B cell (primary cell): ENCODE results near the gene RINL. TPM values are rescaled to one million over a fixed set of nuclear protein-coding genes. Genes with fewer than 3 reads are reported as not detected.
"Not testable (repeated sequence)": the region's sequence is repeated elsewhere in the genome, so short reads cannot be mapped to it uniquely, and the experiment has no call there.

Experiments used
- ATAC-seq: fragments of 200-7000 bp; cut with Tn5 transposase; one replicate; pipeline ENCODE4 v1.10.0; 2021; ENCODE audit warnings: low read depth, mild to moderate bottlenecking, moderate number of reproducible peaks, moderate library complexity
- CTCF ChIA-PET: fragments of 350-600 bp; sonication (Branson Sonifier 250); formaldehyde crosslinking; loops from one replicate; lab custom pipeline; 2021; ENCODE audit warnings: antibody characterized with exemption, inconsistent platforms; lab: Charles Lee
- POLR2A ChIA-PET: fragments of 350-600 bp; sonication (Branson Sonifier 250); formaldehyde crosslinking; loops from one replicate; lab custom pipeline; 2021; ENCODE audit warnings: antibody characterized with exemption; lab: Charles Lee
- DNase-seq: peaks from one replicate; pipeline ENCODE4 v3.0.0; 2013
- H2AFZ ChIP-seq: 2 replicates; pipeline ENCODE4 v1.6.1; 2012; ENCODE audit warnings: mild to moderate bottlenecking, low read depth, low read length; ENCODE audit not compliant: insufficient read depth, poor library complexity, severe bottlenecking
- H3K27ac ChIP-seq, 2 donors: 1 replicate in 1 of 2; 2 replicates in 1 of 2; pipeline ENCODE4 v1.5.1; 2012 to 2013; ENCODE audit warnings: low read length in 2 of 2, mild to moderate bottlenecking in 2 of 2, moderate library complexity in 1 of 2
- H3K27me3 ChIP-seq, 4 experiments: fragments of 200-600 bp in 1 of 4; sonication (generic) in 1 of 4; replicated peaks in 1 of 4; 1 replicate in 2 of 4; 2 replicates in 2 of 4; pipeline versions ENCODE4 v1.6.1 to v1.7.0; 2013 to 2016; ENCODE audit warnings: low read length in 3 of 4, mild to moderate bottlenecking in 2 of 4, mixed read lengths in 1 of 4, moderate library complexity in 1 of 4; ENCODE audit not compliant: insufficient read depth in 4 of 4, control insufficient read depth in 3 of 4; ENCODE audit errors: control extremely low read depth in 1 of 4
- H3K36me3 ChIP-seq, 2 experiments: replicated peaks in 1 of 2; 1 replicate in 1 of 2; 2 replicates in 1 of 2; pipeline versions ENCODE4 v1.6.1 to v1.7.1; 2013; ENCODE audit warnings: low read length in 1 of 2; ENCODE audit not compliant: insufficient read depth in 2 of 2, control insufficient read depth in 1 of 2; ENCODE audit errors: control extremely low read depth in 1 of 2, extremely low read depth in 1 of 2
- H3K4me1 ChIP-seq, 2 donors: fragments of 200-600 bp in 1 of 2; sonication (generic) in 1 of 2; 1 replicate in 1 of 2; 2 replicates in 1 of 2; pipeline versions ENCODE4 v1.5.1 to v1.6.1; 2013 to 2017; ENCODE audit warnings: low read length in 2 of 2; ENCODE audit not compliant: control insufficient read depth in 2 of 2, insufficient read depth in 2 of 2
- H3K4me2 ChIP-seq: replicated peaks from 2 replicates; pipeline ENCODE3; 2012; ENCODE audit warnings: mild to moderate bottlenecking, low read depth, low read length; ENCODE audit not compliant: poor library complexity, severe bottlenecking
- H3K4me3 ChIP-seq, 5 experiments: fragments of 200-600 bp in 1 of 5; sonication (generic) in 1 of 5; 1 replicate in 3 of 5; 2 replicates in 2 of 5; pipeline versions ENCODE4 v1.5.1 to v1.7.0; 2011 to 2016; ENCODE audit warnings: low read length in 4 of 5, mild to moderate bottlenecking in 4 of 5, low read depth in 2 of 5, control low read depth in 1 of 5, moderate library complexity in 1 of 5; ENCODE audit not compliant: insufficient read depth in 1 of 5; ENCODE audit errors: control extremely low read depth in 1 of 5, extremely low read depth in 1 of 5
- H3K79me2 ChIP-seq: fragments of 200-600 bp; sonication (generic); one replicate; pipeline ENCODE4 v1.6.0; 2016; ENCODE audit warnings: low read length; ENCODE audit not compliant: control insufficient read depth, insufficient read depth
- H3K9ac ChIP-seq: fragments of 200-600 bp; sonication (generic); 2 replicates; pipeline ENCODE4 v1.6.1; 2017; ENCODE audit warnings: mild to moderate bottlenecking, low read length, moderate library complexity
- H3K9me3 ChIP-seq, 3 donors: one replicate each; pipeline versions ENCODE4 v1.6.1 to v1.7.1; 2013; ENCODE audit warnings: low read length in 2 of 3; ENCODE audit not compliant: control insufficient read depth in 2 of 3, insufficient read depth in 1 of 3; ENCODE audit errors: control extremely low read depth in 1 of 3
- H4K20me1 ChIP-seq: 2 replicates; pipeline ENCODE4 v1.6.0; 2012; ENCODE audit warnings: mild to moderate bottlenecking, low read length; ENCODE audit not compliant: insufficient read depth, control insufficient read depth, poor library complexity, severe bottlenecking
- H3K27ac Mint-ChIP-seq: one replicate; pipeline ENCODE4 v1.8.0; 2021; ENCODE audit warnings: mixed read lengths
- H3K27me3 Mint-ChIP-seq: one replicate; pipeline ENCODE4 v1.8.0; 2021; ENCODE audit warnings: mixed read lengths
- H3K4me1 Mint-ChIP-seq: one replicate; pipeline ENCODE4 v1.8.0; 2021; ENCODE audit warnings: mixed read lengths
- H3K4me3 Mint-ChIP-seq: one replicate; pipeline ENCODE4 v1.8.0; 2021; ENCODE audit warnings: mixed read lengths
- H3K9me3 Mint-ChIP-seq: one replicate; pipeline ENCODE4 v1.8.0; 2022; ENCODE audit warnings: mixed read lengths; ENCODE audit not compliant: insufficient read depth
- EZH2 ChIP-seq: IDR thresholded peaks from 2 replicates; pipeline ENCODE4 v1.6.1; 2012; ENCODE audit warnings: borderline replicate concordance, low read depth, mild to moderate bottlenecking, moderate library complexity, low read length; ENCODE audit not compliant: insufficient read depth, poor library complexity, severe bottlenecking
- WGBS: methylation state at CpG from one replicate; pipeline ENCODE4 v1.1.5; 2013; ENCODE audit warnings: missing lambda C conversion rate; ENCODE audit not compliant: insufficient coverage; 5-methylcytosine and 5-hydroxymethylcytosine counted together
- intact Hi-C: fragments of 100-400 bp; cut with micrococcal nuclease; formaldehyde crosslinking; loops from one replicate; pipeline ENCODE4 v1.10.0; 2022
- polyA plus RNA-seq: library from polyadenylated mRNA; depleted of rRNA; stranded (reverse); fragments of >200 nt; gene quantifications from 2 replicates; pipeline ENCODE4 v1.2.3, GENCODE V29; 2012
- total RNA-seq, 2 donors: library from RNA; stranded (reverse); fragments of 120-200 nt in 1 of 2; gene quantifications; 1 replicate in 1 of 2; 2 replicates in 1 of 2; pipeline versions ENCODE4 v1.2.3 to v1.2.4, GENCODE V29; 2013 to 2022
- TF ChIP-seq, protein P1 (sequence below): fragments of 200-600 bp; IDR thresholded peaks from one replicate; pipeline ENCODE4 v1.8.0; 2022; ENCODE audit warnings: antibody characterized with exemption, mild to moderate bottlenecking

RINL gene
- total and polyA plus RNA-seq, 2 donors (not counting 1 experiment from before 2014, with no cell fraction given) = 67.0 to 113 TPM

DNA sequence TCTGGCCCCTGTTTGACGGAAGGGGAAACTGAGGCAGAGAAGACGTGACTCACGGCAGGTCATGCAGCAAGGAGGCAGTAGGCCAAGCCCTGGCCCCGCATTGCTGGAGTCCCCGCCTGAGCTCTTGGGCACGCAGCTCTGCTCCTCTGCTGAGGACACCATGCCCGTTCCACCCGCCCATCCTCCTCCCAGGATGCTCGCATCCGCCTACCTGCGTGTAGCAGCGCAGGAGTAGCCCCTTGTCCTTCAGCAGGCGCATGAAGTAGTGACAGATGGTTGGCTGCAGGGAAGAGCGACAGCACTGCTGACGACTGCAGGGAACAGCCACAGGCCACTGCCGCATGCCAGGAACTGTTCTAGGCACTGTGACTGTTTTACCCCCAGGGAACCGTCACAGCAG is 10.8 kb upstream of the RINL start:
- Histone ChIP-seq H4K20me1 (no peaks in the 10 kb centered on the region), H3K4me3 (no peak overlapping the region), H3K9me3 (no peaks in the 10 kb centered on the region), H3K27ac (no peak overlapping the region), H3K9ac (no peak overlapping the region), H3K79me2 (peaks cover 19% of the 10 kb centered on the region), H3K4me1 (peaks cover 3 to 8% of the 10 kb centered on the region in 2 donors), H2AFZ (no peak overlapping the region), H3K36me3 (peaks cover 0 to 23% of the 10 kb centered on the region in 2 experiments), H3K27me3 (no peaks in the 10 kb centered on the region), H3K4me2 (no peak overlapping the region)
- Mint-ChIP-seq H3K27ac (no peak overlapping the region), H3K4me1 (peaks cover 1% of the 10 kb centered on the region), H3K4me3 (no peak overlapping the region), H3K27me3 (no peaks in the 10 kb centered on the region), H3K9me3 (no peaks in the 10 kb centered on the region)
- DNase-seq (no peak), ATAC-seq (no peak)
- WGBS = 97% methylated on average over 17 of the region's 17 CpGs
- intact Hi-C loops = no loop called here
- ChIA-PET POLR2A (no interaction called here), CTCF (interaction anchor here (0.7 to 3.2 kb wide), 9 partner anchors 12 to 344 kb away, joined by 3 to 43 read pairs (median 7); partner anchors contain the start of gene RINL)
- no peak for TF ChIP-seq EZH2
- TF ChIP-seq, protein P1, sequence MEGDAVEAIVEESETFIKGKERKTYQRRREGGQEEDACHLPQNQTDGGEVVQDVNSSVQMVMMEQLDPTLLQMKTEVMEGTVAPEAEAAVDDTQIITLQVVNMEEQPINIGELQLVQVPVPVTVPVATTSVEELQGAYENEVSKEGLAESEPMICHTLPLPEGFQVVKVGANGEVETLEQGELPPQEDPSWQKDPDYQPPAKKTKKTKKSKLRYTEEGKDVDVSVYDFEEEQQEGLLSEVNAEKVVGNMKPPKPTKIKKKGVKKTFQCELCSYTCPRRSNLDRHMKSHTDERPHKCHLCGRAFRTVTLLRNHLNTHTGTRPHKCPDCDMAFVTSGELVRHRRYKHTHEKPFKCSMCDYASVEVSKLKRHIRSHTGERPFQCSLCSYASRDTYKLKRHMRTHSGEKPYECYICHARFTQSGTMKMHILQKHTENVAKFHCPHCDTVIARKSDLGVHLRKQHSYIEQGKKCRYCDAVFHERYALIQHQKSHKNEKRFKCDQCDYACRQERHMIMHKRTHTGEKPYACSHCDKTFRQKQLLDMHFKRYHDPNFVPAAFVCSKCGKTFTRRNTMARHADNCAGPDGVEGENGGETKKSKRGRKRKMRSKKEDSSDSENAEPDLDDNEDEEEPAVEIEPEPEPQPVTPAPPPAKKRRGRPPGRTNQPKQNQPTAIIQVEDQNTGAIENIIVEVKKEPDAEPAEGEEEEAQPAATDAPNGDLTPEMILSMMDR = no peak

DNA sequence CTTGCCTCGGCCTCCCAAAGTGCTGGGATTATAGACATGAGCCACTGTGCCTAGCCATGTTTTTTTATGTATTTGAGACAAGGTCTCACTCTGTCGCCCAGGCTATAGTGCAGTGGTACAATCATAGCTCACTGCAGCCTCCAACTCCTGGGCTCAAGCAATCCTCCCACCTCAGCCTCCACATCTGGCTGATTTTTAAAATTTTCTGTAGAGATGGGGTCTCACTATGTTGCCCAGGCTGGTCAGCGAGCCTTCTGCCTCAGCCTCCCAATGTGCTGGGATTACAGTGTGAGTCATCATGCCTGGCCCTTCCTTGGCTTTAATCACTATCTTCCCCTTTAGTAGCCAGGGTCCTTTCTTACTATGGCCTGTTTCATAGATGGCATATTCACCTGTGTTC is 6.6 kb upstream of the RINL start:
- DNase-seq, H3K9me3 Mint-ChIP-seq, intact Hi-C loops, H3K27ac ChIP-seq, H3K27me3 ChIP-seq, H3K9ac ChIP-seq, H3K4me3 ChIP-seq, ATAC-seq, H3K4me2 ChIP-seq, H3K9me3 ChIP-seq, H3K27ac Mint-ChIP-seq, H4K20me1 ChIP-seq, H3K27me3 Mint-ChIP-seq, H2AFZ ChIP-seq, H3K4me3 Mint-ChIP-seq: not testable (repeated sequence)
- WGBS = 95% methylated on average over 3 of the region's 3 CpGs
- CTCF ChIA-PET = interaction anchor here (1.2 to 1.5 kb wide), 2 partner anchors 9 to 36 kb away, joined by 4 to 5 read pairs; no protein-coding TSS in a partner anchor
- Histone ChIP-seq H3K79me2 (peaks cover 24% of the 10 kb centered on the region), H3K36me3 (peaks cover 0 to 27% of the 10 kb centered on the region in 2 experiments), H3K4me1 (peaks cover 15 to 26% of the 10 kb centered on the region in 2 donors)
- POLR2A ChIA-PET = interaction anchor here (0.7 kb wide), 1 partner anchor 161 kb away, joined by 3 read pairs; no protein-coding TSS in a partner anchor
- peaks cover 14% of the 10 kb centered on the region for H3K4me1 Mint-ChIP-seq
